ENCODE results near the gene TRIM31. TPM values are rescaled to one million over a fixed set of nuclear protein-coding genes. Genes with fewer than 3 reads are reported as not detected.

The TRIM31 gene
- total and polyA plus RNA-seq, 10 of the 15 experiments (the other 5 are each of a cell fraction or from before 2014, with no cell fraction given) = 0.09 to 20.5 (median 0.31) TPM; not detected in 3

- TF ChIP-seq, protein P1, sequence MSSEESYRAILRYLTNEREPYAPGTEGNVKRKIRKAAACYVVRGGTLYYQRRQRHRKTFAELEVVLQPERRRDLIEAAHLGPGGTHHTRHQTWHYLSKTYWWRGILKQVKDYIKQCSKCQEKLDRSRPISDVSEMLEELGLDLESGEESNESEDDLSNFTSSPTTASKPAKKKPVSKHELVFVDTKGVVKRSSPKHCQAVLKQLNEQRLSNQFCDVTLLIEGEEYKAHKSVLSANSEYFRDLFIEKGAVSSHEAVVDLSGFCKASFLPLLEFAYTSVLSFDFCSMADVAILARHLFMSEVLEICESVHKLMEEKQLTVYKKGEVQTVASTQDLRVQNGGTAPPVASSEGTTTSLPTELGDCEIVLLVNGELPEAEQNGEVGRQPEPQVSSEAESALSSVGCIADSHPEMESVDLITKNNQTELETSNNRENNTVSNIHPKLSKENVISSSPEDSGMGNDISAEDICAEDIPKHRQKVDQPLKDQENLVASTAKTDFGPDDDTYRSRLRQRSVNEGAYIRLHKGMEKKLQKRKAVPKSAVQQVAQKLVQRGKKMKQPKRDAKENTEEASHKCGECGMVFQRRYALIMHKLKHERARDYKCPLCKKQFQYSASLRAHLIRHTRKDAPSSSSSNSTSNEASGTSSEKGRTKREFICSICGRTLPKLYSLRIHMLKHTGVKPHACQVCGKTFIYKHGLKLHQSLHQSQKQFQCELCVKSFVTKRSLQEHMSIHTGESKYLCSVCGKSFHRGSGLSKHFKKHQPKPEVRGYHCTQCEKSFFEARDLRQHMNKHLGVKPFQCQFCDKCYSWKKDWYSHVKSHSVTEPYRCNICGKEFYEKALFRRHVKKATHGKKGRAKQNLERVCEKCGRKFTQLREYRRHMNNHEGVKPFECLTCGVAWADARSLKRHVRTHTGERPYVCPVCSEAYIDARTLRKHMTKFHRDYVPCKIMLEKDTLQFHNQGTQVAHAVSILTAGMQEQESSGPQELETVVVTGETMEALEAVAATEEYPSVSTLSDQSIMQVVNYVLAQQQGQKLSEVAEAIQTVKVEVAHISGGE (CRISPR knock-in tag; IDR thresholded peaks at IDR 0.05) = peak; percentile 85
- TF ChIP-seq TBL1XR1 (IDR thresholded peaks at IDR 0.05; ENCODE audit: low read depth, low read length) (peak; percentile 30; the same call in 1 of the 2 replicates), SMARCA5 (IDR thresholded peaks at IDR 0.05) (no peak; the same call in 1 of the 2 replicates), BHLHE40 (IDR thresholded peaks at IDR 0.05; ENCODE audit: borderline replicate concordance in 1 of 2, low read depth in 2 of 2, low read length in 1 of 2) (peak; percentile 93 to 96), KDM1A (IDR thresholded peaks at IDR 0.05; ENCODE audit: borderline replicate concordance) (no peak), IKZF1 (conservative IDR thresholded peaks at IDR 0.05) (peak; percentile 98), ATF3 (IDR thresholded peaks at IDR 0.05; ENCODE audit: borderline replicate concordance, extremely low read depth, low read depth, low read length) (no peak), ZNF384 (IDR thresholded peaks at IDR 0.05; ENCODE audit: borderline replicate concordance, low read depth, low read length) (peak; percentile 40; the same call in 1 of the 2 replicates), E2F8 (IDR thresholded peaks at IDR 0.05; ENCODE audit: low read depth, partially characterized antibody) (peak; percentile 94), SP1 (IDR thresholded peaks at IDR 0.05; ENCODE audit: low read depth, low read length) (peak; percentile 18), ZSCAN29 (IDR thresholded peaks at IDR 0.05) (no peak), CREB1 (IDR thresholded peaks at IDR 0.05; ENCODE audit: low read depth) (peak; percentile 94)
- TF ChIP-seq, protein P2, sequence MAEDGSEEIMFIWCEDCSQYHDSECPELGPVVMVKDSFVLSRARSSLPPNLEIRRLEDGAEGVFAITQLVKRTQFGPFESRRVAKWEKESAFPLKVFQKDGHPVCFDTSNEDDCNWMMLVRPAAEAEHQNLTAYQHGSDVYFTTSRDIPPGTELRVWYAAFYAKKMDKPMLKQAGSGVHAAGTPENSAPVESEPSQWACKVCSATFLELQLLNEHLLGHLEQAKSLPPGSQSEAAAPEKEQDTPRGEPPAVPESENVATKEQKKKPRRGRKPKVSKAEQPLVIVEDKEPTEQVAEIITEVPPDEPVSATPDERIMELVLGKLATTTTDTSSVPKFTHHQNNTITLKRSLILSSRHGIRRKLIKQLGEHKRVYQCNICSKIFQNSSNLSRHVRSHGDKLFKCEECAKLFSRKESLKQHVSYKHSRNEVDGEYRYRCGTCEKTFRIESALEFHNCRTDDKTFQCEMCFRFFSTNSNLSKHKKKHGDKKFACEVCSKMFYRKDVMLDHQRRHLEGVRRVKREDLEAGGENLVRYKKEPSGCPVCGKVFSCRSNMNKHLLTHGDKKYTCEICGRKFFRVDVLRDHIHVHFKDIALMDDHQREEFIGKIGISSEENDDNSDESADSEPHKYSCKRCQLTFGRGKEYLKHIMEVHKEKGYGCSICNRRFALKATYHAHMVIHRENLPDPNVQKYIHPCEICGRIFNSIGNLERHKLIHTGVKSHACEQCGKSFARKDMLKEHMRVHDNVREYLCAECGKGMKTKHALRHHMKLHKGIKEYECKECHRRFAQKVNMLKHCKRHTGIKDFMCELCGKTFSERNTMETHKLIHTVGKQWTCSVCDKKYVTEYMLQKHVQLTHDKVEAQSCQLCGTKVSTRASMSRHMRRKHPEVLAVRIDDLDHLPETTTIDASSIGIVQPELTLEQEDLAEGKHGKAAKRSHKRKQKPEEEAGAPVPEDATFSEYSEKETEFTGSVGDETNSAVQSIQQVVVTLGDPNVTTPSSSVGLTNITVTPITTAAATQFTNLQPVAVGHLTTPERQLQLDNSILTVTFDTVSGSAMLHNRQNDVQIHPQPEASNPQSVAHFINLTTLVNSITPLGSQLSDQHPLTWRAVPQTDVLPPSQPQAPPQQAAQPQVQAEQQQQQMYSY (CRISPR knock-in tag; IDR thresholded peaks at IDR 0.05) = no peak
- TF ChIP-seq, protein P3, sequence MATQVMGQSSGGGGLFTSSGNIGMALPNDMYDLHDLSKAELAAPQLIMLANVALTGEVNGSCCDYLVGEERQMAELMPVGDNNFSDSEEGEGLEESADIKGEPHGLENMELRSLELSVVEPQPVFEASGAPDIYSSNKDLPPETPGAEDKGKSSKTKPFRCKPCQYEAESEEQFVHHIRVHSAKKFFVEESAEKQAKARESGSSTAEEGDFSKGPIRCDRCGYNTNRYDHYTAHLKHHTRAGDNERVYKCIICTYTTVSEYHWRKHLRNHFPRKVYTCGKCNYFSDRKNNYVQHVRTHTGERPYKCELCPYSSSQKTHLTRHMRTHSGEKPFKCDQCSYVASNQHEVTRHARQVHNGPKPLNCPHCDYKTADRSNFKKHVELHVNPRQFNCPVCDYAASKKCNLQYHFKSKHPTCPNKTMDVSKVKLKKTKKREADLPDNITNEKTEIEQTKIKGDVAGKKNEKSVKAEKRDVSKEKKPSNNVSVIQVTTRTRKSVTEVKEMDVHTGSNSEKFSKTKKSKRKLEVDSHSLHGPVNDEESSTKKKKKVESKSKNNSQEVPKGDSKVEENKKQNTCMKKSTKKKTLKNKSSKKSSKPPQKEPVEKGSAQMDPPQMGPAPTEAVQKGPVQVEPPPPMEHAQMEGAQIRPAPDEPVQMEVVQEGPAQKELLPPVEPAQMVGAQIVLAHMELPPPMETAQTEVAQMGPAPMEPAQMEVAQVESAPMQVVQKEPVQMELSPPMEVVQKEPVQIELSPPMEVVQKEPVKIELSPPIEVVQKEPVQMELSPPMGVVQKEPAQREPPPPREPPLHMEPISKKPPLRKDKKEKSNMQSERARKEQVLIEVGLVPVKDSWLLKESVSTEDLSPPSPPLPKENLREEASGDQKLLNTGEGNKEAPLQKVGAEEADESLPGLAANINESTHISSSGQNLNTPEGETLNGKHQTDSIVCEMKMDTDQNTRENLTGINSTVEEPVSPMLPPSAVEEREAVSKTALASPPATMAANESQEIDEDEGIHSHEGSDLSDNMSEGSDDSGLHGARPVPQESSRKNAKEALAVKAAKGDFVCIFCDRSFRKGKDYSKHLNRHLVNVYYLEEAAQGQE (IDR thresholded peaks at IDR 0.05; ENCODE audit: low read depth, low read length) = no peak
Measured at GRCh38 chr6:30066577-30067459, 46.1 kb downstream of the TRIM31 start, which contains the start of gene PPP1R11 (continued).

Data from GM12878 (cell line).